Gastroesophageal sphincter (tissue), 3 donors: Measurements from ENCODE around the gene ADAMTS17.

ENCODE experiments used
- EP300 ChIP-seq: sonication (generic); formaldehyde crosslinking; IDR thresholded peaks from one replicate; pipeline ENCODE4 v1.6.1; 2017; ENCODE audit warnings: antibody characterized with exemption, mild to moderate bottlenecking
- POLR2A ChIP-seq, 2 donors: fragments of 450-650 bp; IDR thresholded peaks; one replicate each; pipeline ENCODE4 v1.6.1; 2017; ENCODE audit warnings: antibody characterized with exemption in 2 of 2, mild to moderate bottlenecking in 2 of 2, moderate library complexity in 1 of 2
- POLR2AphosphoS5 ChIP-seq: sonication (generic); formaldehyde crosslinking; IDR thresholded peaks from one replicate; pipeline ENCODE4 v1.6.1; 2017; ENCODE audit warnings: antibody characterized with exemption
- TF ChIP-seq, protein P1 (sequence below), 4 experiments: fragments of 200-600 bp in 2 of 4; fragments of 450-650 bp in 2 of 4; sonication (generic) in 1 of 4; IDR thresholded peaks; one replicate each; pipeline ENCODE4 v1.5.1; 2017 to 2019; ENCODE audit warnings: antibody characterized with exemption in 4 of 4, mild to moderate bottlenecking in 2 of 4, moderate library complexity in 2 of 4

DNA sequence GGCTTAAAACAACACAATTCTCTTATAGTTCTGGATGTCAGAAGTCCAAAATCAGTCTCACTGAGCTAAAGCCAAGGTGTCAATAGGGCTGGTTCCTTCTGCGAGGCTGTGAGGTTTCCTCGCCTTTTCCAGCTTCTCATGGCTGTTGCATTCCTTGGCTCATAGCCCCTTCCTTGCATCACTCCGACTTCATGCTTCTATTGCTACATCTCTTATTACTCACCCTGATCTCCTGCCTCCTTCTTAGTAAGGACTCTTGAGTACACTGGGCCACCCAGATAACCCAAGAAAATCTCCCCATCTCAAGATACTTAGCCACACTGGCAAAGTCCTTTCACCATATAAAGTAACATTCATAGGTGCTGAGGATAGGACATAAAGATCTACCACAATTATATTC, 193.9 kb downstream of the ADAMTS17 start:
- TF ChIP-seq, protein P1, sequence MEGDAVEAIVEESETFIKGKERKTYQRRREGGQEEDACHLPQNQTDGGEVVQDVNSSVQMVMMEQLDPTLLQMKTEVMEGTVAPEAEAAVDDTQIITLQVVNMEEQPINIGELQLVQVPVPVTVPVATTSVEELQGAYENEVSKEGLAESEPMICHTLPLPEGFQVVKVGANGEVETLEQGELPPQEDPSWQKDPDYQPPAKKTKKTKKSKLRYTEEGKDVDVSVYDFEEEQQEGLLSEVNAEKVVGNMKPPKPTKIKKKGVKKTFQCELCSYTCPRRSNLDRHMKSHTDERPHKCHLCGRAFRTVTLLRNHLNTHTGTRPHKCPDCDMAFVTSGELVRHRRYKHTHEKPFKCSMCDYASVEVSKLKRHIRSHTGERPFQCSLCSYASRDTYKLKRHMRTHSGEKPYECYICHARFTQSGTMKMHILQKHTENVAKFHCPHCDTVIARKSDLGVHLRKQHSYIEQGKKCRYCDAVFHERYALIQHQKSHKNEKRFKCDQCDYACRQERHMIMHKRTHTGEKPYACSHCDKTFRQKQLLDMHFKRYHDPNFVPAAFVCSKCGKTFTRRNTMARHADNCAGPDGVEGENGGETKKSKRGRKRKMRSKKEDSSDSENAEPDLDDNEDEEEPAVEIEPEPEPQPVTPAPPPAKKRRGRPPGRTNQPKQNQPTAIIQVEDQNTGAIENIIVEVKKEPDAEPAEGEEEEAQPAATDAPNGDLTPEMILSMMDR (IDR thresholded peaks at IDR 0.05): no peak
- no peak for TF ChIP-seq POLR2A (IDR thresholded peaks at IDR 0.05)
- no peak for TF ChIP-seq POLR2AphosphoS5
- TF ChIP-seq EP300: no peak
